Peyer's patch (tissue), 4 donors: ENCODE results near the gene SIGLEC9.

Experiments
- POLR2A ChIP-seq, 2 donors: fragments of 450-650 bp; IDR thresholded peaks; one replicate each; pipeline ENCODE4 v1.5.1; 2017; ENCODE audit warnings: antibody characterized with exemption in 2 of 2, mild to moderate bottlenecking in 2 of 2, moderate library complexity in 2 of 2
- TF ChIP-seq, protein P1 (sequence below), 6 experiments: fragments of 450-650 bp in 4 of 6; fragments of 200-600 bp in 2 of 6; sonication (generic) in 1 of 6; IDR thresholded peaks; one replicate each; pipeline ENCODE4 v1.5.1; 2017 to 2019; ENCODE audit warnings: antibody characterized with exemption in 6 of 6, mild to moderate bottlenecking in 3 of 6, moderate library complexity in 1 of 6

DNA sequence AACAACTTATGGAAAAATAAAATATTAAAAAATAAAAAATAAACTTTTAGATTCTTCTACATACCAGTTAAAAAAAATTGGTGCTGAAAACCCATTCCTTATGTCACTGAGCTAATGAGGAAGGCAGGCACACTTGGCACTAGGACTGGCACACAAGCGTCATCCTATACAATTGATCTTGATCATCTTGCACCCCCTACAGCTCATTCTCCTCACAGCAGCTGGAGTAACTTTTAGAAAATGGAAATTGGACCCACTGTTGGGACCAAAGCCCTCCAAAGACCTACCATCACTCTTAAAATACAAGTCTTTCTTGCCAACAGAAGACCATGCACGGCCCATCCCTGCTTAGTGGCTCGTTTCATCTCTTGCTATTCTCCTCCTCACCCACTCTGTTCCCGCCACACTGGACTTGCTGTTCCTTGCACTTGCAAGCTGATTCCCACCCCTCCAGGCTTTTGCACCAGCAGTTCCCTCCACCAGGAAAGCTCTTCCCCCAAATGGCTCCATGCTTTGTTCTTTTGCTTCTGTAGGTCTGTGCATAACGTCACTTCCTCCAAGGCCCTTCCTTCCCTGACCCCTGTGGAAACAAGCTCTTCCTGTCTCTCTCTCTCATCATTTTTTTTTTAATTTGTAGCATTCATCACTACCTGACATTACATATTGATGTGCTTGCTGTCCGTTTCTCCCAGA, 28.1 kb upstream of the SIGLEC9 start:
- no peak for TF ChIP-seq POLR2A (IDR thresholded peaks at IDR 0.05)
- TF ChIP-seq, protein P1, sequence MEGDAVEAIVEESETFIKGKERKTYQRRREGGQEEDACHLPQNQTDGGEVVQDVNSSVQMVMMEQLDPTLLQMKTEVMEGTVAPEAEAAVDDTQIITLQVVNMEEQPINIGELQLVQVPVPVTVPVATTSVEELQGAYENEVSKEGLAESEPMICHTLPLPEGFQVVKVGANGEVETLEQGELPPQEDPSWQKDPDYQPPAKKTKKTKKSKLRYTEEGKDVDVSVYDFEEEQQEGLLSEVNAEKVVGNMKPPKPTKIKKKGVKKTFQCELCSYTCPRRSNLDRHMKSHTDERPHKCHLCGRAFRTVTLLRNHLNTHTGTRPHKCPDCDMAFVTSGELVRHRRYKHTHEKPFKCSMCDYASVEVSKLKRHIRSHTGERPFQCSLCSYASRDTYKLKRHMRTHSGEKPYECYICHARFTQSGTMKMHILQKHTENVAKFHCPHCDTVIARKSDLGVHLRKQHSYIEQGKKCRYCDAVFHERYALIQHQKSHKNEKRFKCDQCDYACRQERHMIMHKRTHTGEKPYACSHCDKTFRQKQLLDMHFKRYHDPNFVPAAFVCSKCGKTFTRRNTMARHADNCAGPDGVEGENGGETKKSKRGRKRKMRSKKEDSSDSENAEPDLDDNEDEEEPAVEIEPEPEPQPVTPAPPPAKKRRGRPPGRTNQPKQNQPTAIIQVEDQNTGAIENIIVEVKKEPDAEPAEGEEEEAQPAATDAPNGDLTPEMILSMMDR (IDR thresholded peaks at IDR 0.05) = no peak
